H4 (cell line): Measurements from ENCODE around the gene COL17A1. TPM values are rescaled to one million over a fixed set of nuclear protein-coding genes. Genes with fewer than 3 reads are reported as not detected.

ENCODE experiments used
- DNase-seq: peaks from one replicate; pipeline ENCODE4 v3.0.0-alpha.2; 2015; ENCODE audit warnings: low spot score
- total RNA-seq: library from RNA; depleted of rRNA; stranded (reverse); fragments of >200 nt; shearing (Covaris generic); gene quantifications from 2 replicates; pipeline ENCODE4 v1.2.3, GENCODE V29; 2014

The COL17A1 gene
- total RNA-seq, 1 experiment from 2014 or later = not detected

DNA sequence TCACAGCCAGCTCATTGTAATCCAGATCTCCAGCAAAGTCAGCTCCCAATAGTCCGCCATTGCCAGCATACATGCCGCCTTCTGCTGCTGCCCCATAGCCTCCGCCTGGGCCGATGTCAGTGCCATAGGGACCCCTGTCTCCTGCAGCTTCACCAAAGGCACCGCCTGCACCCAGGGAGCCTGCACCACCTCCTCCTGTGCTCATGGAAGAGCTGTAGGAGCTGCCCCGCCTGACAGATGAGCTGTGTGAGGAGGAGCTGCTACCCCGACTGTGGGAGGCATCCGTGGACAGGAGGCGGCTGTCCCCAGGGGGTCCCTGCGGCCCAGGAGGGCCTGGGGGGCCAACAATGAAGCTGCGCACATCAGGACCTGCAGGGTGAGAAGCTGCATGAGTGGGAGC lies 51.7 kb downstream of the COL17A1 start:
- DNase-seq = no peak

DNA sequence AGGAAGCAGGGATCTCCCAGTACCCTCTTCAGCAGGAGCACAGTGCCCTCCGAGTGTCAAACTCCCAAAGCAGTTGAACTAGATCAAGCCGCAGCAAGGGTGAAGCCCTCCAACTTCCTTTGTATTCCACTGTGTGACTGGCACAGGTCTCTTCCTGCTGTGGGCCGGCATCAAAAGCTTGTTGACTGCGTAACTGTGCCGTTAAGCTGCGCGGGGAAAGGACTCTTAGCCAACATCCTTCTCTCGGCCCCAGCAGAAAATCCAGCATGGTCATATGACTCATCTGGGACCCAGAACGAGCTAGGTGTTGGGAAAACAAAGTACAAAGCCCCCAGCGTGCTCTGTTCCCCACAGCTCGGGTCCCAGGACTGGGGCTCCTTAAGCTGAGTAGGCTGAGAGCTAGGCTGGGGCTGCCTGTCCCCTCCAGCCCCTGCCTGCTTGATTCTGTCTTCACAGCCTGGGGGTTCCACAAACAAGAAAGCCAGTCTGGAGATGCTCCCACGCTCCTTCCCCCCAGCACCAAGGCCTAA lies 52.2 kb downstream of the COL17A1 start:
- no peak for DNase-seq

DNA sequence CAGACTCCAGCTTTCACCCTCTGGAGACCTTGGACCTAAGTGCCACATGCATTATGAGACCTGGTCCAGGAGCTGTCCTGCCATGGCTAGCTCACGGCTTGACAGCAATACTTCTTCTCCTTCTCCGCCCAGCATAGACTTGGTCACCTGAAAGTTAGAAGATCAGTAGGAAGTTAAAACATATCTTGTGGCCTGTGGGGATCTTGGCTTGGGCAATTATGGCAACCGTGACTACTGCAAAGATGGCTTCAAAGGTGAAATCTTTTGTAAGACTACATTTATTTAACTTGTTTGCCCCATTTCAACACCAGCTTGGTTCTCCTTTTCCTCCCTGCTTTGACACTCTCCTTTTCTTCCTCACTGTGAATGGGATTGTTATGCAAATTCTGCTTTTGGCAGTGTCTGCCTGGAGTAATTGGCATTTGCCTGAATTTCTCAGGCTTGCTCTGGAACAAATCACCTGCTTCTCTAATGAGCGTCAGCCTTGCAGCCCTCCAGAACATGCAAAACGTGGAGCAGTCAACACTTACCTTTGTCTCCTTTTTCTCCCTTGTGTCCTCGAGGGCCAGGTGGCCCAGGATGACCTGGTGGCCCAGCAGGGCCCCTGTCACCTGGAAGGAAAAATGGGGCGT lies 53.4 kb downstream of the COL17A1 start:
- DNase-seq = no peak

DNA sequence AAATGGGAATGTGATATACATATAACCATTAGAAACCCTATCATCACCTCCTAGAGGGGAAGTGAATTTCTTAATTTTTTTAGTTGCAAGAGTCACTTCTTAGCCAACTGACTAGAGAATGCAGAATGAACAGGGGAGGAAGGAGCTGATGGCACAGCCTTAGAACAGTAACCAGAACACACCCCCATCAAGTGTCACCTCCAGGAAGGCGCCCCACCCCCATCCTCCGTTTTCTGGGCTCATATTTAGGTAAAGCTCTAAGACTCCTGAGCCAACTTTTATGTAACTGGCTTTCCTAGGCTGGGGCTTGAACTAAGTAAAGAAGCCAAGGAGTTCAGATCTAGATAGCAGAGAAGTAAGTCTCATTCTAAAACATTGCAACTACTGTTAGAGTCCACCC lies 54.0 kb downstream of the COL17A1 start:
- DNase-seq = no peak

DNA sequence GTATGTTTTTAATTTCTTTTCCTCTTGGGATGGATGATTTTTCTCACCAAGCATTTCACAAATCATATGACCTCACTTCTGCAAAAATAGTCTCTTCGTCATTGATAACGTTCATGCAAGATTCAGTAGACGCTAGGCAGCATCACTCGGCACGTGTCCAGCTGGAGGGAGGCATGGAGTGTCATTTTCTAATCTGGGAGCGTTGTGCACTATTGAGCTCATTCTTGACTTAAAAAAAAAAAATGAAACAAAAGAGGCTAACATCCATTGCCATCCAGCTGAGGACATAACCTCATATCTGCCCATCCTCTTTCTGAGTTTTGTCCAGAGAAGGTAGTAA lies 56.2 kb downstream of the COL17A1 start:
- DNase-seq = no peak

DNA sequence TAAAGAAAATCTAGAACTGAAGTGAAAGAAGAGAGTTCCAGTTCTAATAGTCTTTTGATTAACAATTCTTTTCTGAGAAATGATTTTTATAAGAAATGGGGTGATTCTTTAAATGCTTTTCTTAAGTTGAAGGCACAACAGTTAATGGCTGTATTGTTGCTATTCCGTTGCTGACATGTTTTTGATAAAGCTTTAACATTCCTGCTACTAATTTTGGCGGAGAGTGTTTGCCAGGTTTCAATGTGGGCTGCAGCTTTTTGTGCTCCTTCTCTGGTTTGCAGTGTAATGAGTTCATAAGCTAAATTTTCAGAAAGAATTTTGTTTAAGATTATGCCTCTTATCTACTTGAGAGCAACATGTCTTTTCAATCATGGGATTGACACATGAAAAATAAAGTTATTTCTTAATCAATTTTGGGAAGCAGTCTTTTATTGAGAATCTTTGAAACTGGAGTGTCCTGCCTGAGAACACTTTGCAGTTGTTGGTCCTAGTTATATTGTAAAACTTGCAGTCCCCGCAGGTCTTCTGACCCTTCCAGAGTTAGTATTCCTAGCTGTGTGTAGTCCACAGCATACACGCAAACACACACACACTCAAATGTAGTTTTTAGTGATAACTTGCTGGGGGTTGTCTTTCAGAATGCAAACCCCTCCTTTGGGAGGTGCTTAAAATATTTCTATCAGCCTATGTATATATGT lies 56.7 kb downstream of the COL17A1 start:
- DNase-seq = no peak

DNA sequence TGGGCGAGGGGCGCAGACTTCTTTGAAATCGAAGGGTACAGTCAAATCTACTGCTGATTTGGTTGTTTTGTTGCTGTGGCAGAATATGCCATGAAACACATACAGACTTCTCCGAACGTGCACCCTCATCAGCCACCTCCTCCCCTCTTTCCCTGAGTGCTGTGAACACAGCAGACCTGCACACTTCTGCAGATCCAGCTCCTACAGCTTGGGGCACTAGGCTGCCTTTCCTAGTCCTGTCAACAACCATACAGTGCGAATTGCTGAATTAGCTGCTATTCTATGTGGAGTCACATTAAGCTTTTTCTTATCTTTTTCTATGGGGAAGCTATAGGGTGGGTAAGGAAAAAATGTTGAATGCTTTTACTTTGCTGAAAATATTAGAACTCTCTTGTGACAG lies 57.5 kb downstream of the COL17A1 start:
- DNase-seq = no peak

DNA sequence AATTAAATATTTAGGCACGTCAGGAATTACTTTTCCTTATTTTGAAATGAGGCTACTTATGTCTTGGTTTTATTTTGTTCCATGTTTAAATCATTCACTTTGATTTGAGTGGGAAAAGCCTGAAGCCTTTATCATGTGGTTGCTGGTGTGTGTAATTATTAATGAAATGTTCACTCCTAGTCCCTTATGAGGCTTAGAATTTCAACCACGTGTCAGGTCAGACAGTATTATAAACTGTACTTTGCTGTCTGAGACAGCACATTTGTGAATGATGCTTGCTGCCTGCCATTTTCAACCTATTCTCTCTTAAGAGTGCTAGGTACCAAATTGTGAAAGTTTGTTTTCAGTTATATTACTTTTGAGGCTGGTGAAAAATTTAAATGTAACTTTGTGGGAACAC lies 58.9 kb downstream of the COL17A1 start:
- DNase-seq = no peak

DNA sequence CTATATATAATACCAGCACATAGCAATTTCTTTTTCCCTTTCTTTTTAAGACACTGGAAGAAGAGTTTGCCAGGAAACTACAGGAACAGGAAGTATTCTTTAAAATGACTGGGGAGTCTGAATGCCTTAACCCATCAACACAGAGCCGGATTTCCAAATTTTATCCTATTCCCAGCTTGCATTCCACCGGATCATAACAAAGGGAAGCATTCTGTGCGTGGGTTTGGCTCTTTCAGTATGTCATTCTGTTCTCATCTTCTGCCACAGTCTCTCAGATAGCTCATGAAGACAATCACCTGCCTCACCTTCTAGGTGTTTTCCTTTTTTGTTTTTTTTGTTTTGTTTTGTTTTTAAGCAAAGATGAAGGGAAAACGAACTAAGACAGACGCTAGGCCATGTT lies 60.2 kb downstream of the COL17A1 start:
- DNase-seq = no peak

DNA sequence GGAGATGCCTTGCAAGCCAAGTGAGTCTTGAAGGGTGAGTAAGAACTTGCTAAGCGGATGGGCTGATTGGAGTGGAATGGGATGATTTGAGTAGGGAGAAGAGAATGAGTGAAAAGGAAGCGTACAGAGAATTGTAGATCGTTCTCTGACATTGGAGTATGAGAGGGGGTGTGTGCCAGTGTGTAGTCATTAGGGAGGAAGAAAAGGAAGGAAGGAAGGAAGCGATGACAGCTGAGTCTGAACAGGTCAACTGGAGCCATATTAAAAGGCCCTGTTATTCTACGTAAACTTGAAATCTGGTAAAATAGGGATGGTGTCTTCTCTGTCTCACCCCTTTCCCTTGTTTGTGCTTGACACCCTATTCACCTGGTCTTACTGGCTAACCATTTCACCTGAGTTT lies 63.7 kb downstream of the COL17A1 start:
- no peak for DNase-seq

DNA sequence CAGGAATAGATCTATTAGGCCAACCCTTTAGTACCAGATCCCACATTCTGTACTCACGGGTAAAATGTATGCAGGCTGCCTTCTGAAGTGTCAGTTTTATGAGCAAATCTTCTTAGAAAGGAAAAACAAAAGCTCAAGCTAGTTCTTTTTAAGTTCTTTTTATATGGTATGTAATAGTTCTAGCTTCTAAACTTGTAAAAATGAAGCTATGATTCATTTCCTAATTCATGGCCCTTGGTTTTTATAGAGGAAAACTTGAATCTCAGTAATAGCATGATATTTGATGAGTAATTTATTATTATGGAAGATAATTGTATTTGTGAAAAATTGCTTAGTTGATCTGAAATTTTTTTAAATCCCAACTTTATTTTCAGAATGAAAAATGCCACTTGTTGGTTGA lies 64.4 kb downstream of the COL17A1 start:
- DNase-seq = no peak

DNA sequence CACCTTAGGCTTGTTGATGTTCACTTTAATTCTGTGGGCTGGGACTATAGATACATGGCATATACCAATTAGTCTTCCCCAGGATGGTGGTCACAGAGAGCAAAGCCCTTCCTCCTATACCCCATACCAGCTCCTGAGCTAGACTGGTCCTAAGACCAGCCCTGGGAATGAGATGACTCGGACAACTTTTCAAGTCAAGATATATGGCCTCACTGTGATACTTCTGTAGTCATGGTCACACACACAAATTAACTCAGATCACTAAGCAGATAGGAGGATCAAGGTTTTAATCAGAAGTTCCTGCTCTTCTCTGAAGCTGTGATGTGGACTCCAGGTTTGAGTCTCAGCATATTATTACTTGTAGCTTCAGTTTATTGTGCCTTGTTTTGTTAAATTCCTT lies 65.7 kb downstream of the COL17A1 start:
- no peak for DNase-seq

DNA sequence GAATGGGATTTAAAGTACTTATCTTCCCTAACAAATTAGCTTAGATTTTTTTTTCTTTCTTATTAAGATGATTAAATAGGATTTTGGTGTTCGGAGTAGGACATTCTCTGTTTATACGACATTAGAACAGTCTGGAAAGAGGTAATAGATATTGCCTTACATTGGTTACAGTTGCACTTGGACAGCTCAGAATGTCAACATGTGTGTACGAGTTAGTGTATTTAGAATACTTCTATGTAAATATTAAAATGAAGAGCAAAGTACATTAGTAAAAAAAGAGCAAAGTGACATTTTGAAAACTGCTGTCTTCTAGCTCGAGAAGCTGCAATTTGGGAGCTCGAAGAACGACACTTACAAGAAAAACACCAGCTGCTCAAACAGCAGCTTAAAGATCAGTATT lies 67.2 kb downstream of the COL17A1 start:
- no peak for DNase-seq

DNA sequence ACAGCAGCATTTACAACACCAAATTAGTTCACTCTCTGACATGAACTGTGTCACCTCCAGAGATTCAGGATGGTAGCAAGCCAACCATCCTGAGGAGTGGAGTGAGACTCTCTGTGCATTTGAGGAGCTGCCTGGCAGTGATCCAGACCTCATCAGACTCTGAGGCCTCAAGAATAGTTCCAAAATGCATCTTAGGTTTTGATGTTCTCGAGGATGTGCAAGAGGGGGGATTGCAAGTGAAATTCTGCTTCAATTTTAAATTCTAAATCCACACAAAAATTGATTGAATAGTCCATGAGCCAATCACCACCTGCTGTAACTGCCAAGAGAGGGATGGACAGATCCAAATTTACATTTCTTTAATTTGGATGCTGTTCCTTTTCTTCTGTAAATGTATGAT lies 69.0 kb downstream of the COL17A1 start:
- DNase-seq = no peak

DNA sequence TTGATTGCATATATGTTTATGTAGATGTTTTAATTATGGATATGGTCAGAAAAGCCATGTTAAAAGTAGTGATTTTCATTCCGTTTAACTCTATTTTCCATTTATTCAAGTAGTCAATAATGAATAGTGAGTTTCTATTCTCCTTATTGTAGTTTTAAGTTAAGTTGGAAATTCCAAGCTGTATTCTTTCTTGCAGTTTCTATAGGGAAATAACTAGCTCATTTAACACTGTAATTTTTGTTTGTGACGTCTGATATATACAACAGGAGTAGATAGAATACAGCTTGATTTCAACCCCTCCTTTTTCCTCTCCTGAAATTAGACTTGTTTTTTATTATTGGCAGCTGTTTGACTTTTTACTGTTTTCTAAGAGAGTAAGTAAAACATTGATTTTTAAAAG lies 71.5 kb downstream of the COL17A1 start:
- DNase-seq = no peak

DNA sequence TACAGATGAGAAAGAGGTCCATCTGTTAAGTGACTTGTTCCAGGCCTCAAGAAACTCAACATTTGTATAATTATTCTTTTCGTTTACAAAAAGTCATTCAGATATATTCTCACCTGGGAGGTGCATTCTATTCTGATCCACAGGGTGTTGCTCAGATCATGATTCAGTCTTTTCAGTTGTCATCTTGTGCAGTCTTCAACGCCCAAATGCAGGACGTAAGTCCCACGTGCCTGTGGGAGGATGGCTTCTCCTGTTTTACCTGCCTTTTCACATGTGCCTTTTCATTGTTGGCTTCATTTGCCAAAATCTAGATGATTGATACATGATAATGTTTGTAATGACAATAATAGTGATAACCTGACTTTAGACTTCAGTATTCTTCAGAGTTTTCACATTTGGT lies 72.2 kb downstream of the COL17A1 start:
- DNase-seq = no peak

DNA sequence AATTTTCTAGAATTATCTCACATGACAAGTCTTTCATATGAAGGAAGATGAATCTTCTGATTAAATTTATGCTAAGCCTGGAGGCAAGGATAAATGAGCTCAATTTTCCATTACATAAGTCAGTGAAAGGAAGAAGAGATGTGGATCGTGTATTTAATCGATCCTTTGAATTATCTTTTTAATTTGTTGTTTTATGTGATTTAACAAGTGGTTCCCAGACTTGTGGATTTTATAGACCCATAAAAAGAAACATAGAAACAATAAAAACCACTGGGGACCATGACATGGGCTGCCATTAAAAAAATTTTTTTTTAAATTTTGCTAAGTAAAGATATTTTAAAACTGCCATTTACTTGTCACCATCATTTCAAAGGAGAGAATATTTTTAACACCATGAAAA lies 73.8 kb downstream of the COL17A1 start:
- no peak for DNase-seq

DNA sequence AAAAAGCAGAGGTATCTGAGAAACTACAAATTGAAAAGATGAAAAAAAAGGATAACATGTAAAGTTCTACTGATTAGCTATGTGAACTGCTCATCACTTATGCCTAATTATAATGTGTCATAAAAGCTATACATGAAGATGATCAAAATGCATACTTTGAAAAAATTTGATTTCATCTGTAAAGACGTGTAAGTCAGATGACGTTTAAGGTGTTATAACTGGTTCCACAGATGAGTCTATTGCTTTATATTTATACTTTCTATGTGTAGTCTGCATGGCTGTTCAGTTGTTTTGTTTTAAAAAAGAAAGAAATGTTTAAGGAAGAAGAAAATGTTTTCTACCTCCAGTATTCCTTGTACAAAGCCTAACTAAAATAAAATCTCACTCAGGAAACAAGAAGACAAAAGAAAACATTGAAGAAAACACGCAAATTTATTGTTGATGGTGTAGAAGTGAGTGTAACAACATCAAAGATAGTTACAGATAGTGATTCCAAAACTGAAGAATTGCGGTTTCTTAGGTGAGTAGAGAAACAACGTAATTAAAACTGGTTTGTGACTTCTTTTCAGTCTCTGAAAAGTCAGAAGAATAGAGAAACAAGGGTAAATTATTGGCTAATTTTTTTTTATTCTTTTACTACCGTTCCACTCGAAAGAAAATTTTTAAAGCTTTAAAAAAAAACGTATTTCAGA lies 80.4 kb downstream of the COL17A1 start:
- DNase-seq = no peak

DNA sequence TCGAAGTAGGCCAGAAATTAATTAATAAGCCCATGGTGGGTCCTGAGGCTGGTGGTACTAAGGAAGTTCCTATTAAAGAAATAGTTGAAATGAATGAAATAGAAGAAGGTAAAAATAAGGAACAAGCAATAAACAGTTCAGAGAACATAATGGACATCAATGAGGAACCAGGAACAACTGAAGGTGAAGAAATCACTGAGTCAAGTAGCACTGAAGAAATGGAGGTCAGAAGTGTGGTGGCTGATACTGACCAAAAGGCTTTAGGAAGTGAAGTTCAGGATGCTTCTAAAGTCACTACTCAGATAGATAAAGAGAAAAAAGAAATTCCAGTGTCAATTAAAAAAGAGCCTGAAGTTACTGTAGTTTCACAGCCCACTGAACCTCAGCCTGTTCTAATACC lies 82.8 kb downstream of the COL17A1 start:
- no peak for DNase-seq

DNA sequence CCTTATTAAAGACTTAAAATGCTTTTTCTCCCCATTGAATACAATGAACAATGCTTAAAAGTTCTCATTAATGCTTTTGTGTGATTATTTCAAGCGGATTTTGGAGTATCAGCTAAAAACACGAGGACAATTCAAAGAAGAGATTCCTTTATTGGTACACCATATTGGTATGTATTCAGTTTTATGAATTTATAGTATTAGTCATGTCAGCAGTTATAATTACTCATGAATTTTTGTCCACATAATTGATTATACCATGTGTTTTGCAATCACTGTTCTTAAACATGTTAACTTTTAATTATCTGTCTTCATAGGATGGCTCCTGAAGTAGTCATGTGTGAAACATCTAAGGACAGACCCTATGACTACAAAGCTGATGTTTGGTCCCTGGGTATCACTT lies 86.9 kb downstream of the COL17A1 start:
- DNase-seq = no peak

DNA sequence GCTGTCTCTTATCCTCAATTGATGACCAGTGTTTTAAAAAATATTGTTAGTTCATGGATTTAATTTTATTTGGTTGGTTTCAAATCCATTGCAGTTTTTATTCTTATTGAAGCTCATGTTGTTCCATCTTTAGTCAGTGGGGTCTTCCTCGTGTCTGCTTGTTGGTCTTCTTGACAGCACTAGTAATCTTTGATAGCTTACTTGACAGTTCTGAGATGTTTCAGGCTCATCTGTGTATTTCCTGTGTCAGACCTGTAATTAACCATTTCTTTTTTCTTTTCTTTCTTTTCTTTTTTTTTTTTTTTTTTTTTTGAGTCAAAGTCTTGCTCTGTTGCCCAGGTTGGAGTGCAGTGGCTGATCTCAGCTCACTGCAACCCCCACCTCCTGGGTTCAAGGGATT lies 90.5 kb downstream of the COL17A1 start:
- DNase-seq = no peak

DNA sequence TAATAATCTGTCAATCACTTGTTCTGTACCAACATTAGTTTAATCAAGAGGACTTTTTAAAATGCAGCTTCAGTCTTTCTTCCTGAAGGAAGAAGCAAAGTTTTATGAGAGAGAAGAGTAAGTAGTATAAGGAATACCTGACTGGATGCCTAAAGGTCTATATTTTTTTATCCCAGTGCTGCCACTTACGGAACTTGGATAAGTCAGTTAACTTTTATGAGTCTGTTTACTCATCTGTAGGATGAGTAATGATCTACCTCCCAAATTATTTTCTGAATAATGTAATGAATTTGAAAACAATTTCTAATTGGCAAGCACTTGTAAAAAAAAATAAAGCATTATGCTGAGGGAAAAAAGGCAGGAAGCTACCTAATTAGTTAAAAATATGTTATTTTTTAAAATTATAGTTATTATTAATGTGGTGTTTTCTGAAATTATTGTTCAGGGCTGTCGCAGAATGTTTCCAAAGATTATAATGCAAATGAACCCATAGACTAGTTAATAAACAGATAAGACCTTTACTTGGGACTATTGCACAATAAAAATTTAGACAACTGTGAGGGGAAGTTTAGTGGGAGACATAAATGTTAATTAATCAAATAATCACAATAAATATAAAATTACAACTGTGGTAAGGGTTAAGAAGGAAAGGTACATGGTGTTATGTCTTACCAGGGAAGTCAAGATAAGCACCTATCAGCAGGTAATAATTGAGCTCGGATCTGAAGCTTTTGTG lies 94.1 kb downstream of the COL17A1 start:
- DNase-seq = no peak

DNA sequence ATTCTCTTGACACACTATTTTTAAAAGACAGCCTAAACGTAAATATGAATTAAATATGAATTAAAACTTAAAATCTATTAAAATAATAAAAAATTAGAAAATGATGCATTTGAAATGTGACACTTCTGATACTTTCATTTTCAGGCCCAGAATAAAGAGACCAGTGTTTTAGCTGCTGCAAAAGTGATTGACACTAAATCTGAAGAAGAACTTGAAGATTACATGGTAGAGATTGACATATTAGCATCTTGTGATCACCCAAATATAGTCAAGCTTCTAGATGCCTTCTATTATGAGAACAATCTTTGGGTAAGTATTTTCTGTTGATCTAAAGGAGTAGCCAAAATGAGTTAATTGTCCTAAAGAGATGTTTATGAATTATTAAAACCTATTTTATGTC lies 95.1 kb downstream of the COL17A1 start:
- no peak for DNase-seq
